ENCODE measurements around the gene ADAM33. TPM values are rescaled to one million over a fixed set of nuclear protein-coding genes. Genes with fewer than 3 reads are reported as not detected.

ADAM33 gene
- total RNA-seq, 1 donor from 2014 or later = not detected

- H3K27me3 Mint-ChIP-seq = peaks cover 9% of the 10 kb centered on the region
- H3K9me3 Mint-ChIP-seq = no peaks in the 10 kb centered on the region
- H3K4me1 Mint-ChIP-seq = peaks cover 4% of the 10 kb centered on the region
- no peaks in the 10 kb centered on the region for H3K36me3 Mint-ChIP-seq (ENCODE audit: low read depth)
- intact Hi-C loops (cut with micrococcal nuclease) = no loop called here
- peak; percentile 69 for DNase-seq
- H3K27ac Mint-ChIP-seq = no peak overlapping the region
- H3K4me3 Mint-ChIP-seq = no peak overlapping the region
Observed at GRCh38 chr20:3716195-3716834, 34.5 kb upstream of the ADAM33 start.

GRCh38 chr20:3714092-3714491 lies 32.3 kb upstream of the ADAM33 start:
- no peak overlapping the region for H3K4me3 Mint-ChIP-seq
- H3K36me3 Mint-ChIP-seq (ENCODE audit: low read depth) = no peaks in the 10 kb centered on the region
- H3K9me3 Mint-ChIP-seq = no peaks in the 10 kb centered on the region
- intact Hi-C loops (cut with micrococcal nuclease) = no loop called here
- H3K27ac Mint-ChIP-seq = no peak overlapping the region
- DNase-seq = no peak
- peaks cover 3% of the 10 kb centered on the region for H3K4me1 Mint-ChIP-seq
- peaks cover under 1% of the 10 kb centered on the region for H3K27me3 Mint-ChIP-seq

- Mint-ChIP-seq H3K36me3 (ENCODE audit: low read depth) (no peaks in the 10 kb centered on the region), H3K27me3 (peaks cover 7% of the 10 kb centered on the region), H3K9me3 (no peaks in the 10 kb centered on the region), H3K4me1 (peaks cover 3% of the 10 kb centered on the region), H3K4me3 (no peak within 1 kb of the TSS), H3K27ac (no peak within 1 kb of the TSS)
- intact Hi-C loops (cut with micrococcal nuclease) = no loop called here
- DNase-seq = no peak
Observed at GRCh38 chr20:3712279-3712873, 30.6 kb upstream of the ADAM33 start, which contains the start of gene SIGLEC1. Gene SIGLEC1, minus strand, starts transcription at chr20:3712600. Its CDS starts 5,472 bp downstream, at chr20:3707128.

GRCh38 chr20:3711484-3711941 lies 29.7 kb upstream of the ADAM33 start:
- Mint-ChIP-seq H3K27me3 (peaks cover 7% of the 10 kb centered on the region), H3K4me3 (no peak overlapping the region), H3K9me3 (no peaks in the 10 kb centered on the region), H3K4me1 (peaks cover 3% of the 10 kb centered on the region), H3K27ac (no peak overlapping the region), H3K36me3 (ENCODE audit: low read depth) (no peaks in the 10 kb centered on the region)
- intact Hi-C loops (cut with micrococcal nuclease) = loop anchor here (2.0 kb wide), 1 partner anchor 35 kb away; no protein-coding TSS in a partner anchor
- no peak for DNase-seq

- no peak overlapping the region for H3K4me3 Mint-ChIP-seq
- H3K4me1 Mint-ChIP-seq = peaks cover 3% of the 10 kb centered on the region
- intact Hi-C loops (cut with micrococcal nuclease) = loop anchor here (1.0 to 2.0 kb wide), 2 partner anchors 34 to 147 kb away; no protein-coding TSS in a partner anchor
- no peaks in the 10 kb centered on the region for H3K36me3 Mint-ChIP-seq (ENCODE audit: low read depth)
- no peaks in the 10 kb centered on the region for H3K9me3 Mint-ChIP-seq
- peak; percentile 93 for DNase-seq
- peaks cover 7% of the 10 kb centered on the region for H3K27me3 Mint-ChIP-seq
- H3K27ac Mint-ChIP-seq = no peak overlapping the region
Observed at GRCh38 chr20:3710703-3711483, 29.1 kb upstream of the ADAM33 start.

GRCh38 chr20:3710011-3710466 lies 28.2 kb upstream of the ADAM33 start:
- DNase-seq = no peak
- Mint-ChIP-seq H3K27me3 (peaks cover 7% of the 10 kb centered on the region), H3K27ac (no peak overlapping the region), H3K4me3 (no peak overlapping the region), H3K4me1 (peaks cover 3% of the 10 kb centered on the region), H3K36me3 (ENCODE audit: low read depth) (no peaks in the 10 kb centered on the region), H3K9me3 (no peaks in the 10 kb centered on the region)
- intact Hi-C loops (cut with micrococcal nuclease) = loop anchor here (1.0 to 2.0 kb wide), 2 partner anchors 33 to 146 kb away; no protein-coding TSS in a partner anchor

GRCh38 chr20:3707508-3707899 lies 25.7 kb upstream of the ADAM33 start:
- Mint-ChIP-seq H3K36me3 (ENCODE audit: low read depth) (no peaks in the 10 kb centered on the region), H3K9me3 (no peaks in the 10 kb centered on the region), H3K4me3 (no peak overlapping the region), H3K27ac (no peak overlapping the region), H3K27me3 (peaks cover 9% of the 10 kb centered on the region), H3K4me1 (peaks cover 3% of the 10 kb centered on the region)
- intact Hi-C loops (cut with micrococcal nuclease) = no loop called here
- DNase-seq = no peak

- no peak overlapping the region for H3K27ac Mint-ChIP-seq
- peaks cover 3% of the 10 kb centered on the region for H3K4me1 Mint-ChIP-seq
- intact Hi-C loops (cut with micrococcal nuclease) = no loop called here
- H3K4me3 Mint-ChIP-seq = no peak overlapping the region
- H3K36me3 Mint-ChIP-seq (ENCODE audit: low read depth) = no peaks in the 10 kb centered on the region
- DNase-seq = no peak
- no peaks in the 10 kb centered on the region for H3K9me3 Mint-ChIP-seq
- peaks cover 9% of the 10 kb centered on the region for H3K27me3 Mint-ChIP-seq
Observed at GRCh38 chr20:3706774-3707507, 25.1 kb upstream of the ADAM33 start.

- Mint-ChIP-seq H3K9me3 (no peaks in the 10 kb centered on the region), H3K4me3 (no peak overlapping the region), H3K27ac (no peak overlapping the region), H3K27me3 (peaks cover 9% of the 10 kb centered on the region), H3K4me1 (peaks cover under 1% of the 10 kb centered on the region), H3K36me3 (ENCODE audit: low read depth) (no peaks in the 10 kb centered on the region)
- intact Hi-C loops (cut with micrococcal nuclease) = no loop called here
- no peak for DNase-seq
Observed at GRCh38 chr20:3705970-3706739, 24.3 kb upstream of the ADAM33 start.

GRCh38 chr20:3705491-3705969 lies 23.7 kb upstream of the ADAM33 start:
- Mint-ChIP-seq H3K4me1 (no peaks in the 10 kb centered on the region), H3K27ac (no peak overlapping the region), H3K9me3 (no peaks in the 10 kb centered on the region), H3K27me3 (peaks cover 9% of the 10 kb centered on the region), H3K4me3 (no peak overlapping the region), H3K36me3 (ENCODE audit: low read depth) (no peaks in the 10 kb centered on the region)
- intact Hi-C loops (cut with micrococcal nuclease) = no loop called here
- no peak for DNase-seq

- intact Hi-C loops (cut with micrococcal nuclease) = no loop called here
- no peaks in the 10 kb centered on the region for H3K9me3 Mint-ChIP-seq
- DNase-seq = no peak
- no peaks in the 10 kb centered on the region for H3K4me1 Mint-ChIP-seq
- no peaks in the 10 kb centered on the region for H3K36me3 Mint-ChIP-seq (ENCODE audit: low read depth)
- no peak overlapping the region for H3K27ac Mint-ChIP-seq
- H3K27me3 Mint-ChIP-seq = peaks cover 8% of the 10 kb centered on the region
- H3K4me3 Mint-ChIP-seq = no peak overlapping the region
Observed at GRCh38 chr20:3704087-3704486, 22.3 kb upstream of the ADAM33 start.

- Mint-ChIP-seq H3K4me1 (no peaks in the 10 kb centered on the region), H3K27ac (no peak overlapping the region), H3K9me3 (no peaks in the 10 kb centered on the region), H3K4me3 (no peak overlapping the region), H3K27me3 (peaks cover 4% of the 10 kb centered on the region), H3K36me3 (ENCODE audit: low read depth) (no peaks in the 10 kb centered on the region)
- intact Hi-C loops (cut with micrococcal nuclease) = no loop called here
- DNase-seq = no peak
Observed at GRCh38 chr20:3702611-3703391, 21.0 kb upstream of the ADAM33 start.

Data from activated CD4-positive, alpha-beta T cell treated with anti-CD3 and anti-CD28 coated beads, Interleukin-2, amount 10 ng/mL, durations not matched to agents 24 days and 14 days (primary cell).